ENCODE results near the gene PGAM5. TPM values are rescaled to one million over a fixed set of nuclear protein-coding genes. Genes with fewer than 3 reads are reported as not detected.

The PGAM5 gene
- total and polyA plus RNA-seq, 10 donors, result 8.2 to 28.8 (median 21.6) TPM

DNA sequence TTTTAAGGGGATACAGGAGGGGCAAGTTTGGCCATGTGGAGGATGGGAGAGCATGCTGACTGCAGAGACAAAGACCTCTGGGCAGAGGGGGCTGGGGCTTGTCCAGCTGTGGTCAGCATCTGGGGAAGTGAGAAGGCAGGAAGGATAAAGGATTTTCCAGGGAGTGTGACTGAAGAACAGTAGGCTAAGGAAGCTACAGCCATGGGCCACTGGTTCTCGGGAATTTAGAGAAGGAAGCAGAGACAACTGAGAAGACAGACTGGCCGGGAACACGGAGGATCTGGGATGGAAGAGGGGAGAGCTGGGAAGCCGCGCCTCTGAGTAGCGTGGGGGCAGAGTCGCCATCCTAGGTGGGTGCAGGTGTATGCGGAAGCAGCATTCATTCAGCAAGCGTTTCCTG, 7.0 kb upstream of the PGAM5 start:
- peaks cover 0 to 22% (median 11%) of the 10 kb centered on the region in 8 donors for H3K9me3 ChIP-seq
- TF ChIP-seq POLR2AphosphoS5 (IDR thresholded peaks at IDR 0.05) (no peak), POLR2A (IDR thresholded peaks at IDR 0.05) (no peak)
- TF ChIP-seq, protein P1, sequence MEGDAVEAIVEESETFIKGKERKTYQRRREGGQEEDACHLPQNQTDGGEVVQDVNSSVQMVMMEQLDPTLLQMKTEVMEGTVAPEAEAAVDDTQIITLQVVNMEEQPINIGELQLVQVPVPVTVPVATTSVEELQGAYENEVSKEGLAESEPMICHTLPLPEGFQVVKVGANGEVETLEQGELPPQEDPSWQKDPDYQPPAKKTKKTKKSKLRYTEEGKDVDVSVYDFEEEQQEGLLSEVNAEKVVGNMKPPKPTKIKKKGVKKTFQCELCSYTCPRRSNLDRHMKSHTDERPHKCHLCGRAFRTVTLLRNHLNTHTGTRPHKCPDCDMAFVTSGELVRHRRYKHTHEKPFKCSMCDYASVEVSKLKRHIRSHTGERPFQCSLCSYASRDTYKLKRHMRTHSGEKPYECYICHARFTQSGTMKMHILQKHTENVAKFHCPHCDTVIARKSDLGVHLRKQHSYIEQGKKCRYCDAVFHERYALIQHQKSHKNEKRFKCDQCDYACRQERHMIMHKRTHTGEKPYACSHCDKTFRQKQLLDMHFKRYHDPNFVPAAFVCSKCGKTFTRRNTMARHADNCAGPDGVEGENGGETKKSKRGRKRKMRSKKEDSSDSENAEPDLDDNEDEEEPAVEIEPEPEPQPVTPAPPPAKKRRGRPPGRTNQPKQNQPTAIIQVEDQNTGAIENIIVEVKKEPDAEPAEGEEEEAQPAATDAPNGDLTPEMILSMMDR (IDR thresholded peaks at IDR 0.05 in 8 of 11, conservative IDR thresholded peaks at IDR 0.05 in 3 of 11), result no peak
- no peak overlapping the region for H3K27ac ChIP-seq
- H3K36me3 ChIP-seq, result peaks cover 0 to 67% (median 4%) of the 10 kb centered on the region in 6 donors
- intact Hi-C loops (cut with DNase I; ENCODE audit: low total_unique reads), result no loop called here
- no peak overlapping the region for H3K4me3 ChIP-seq
- whole genome bisulfite sequencing, 5 donors, result 91 to 96% (median 95%) methylated on average over 9 of the region's 9 CpGs
- H3K27me3 ChIP-seq (replicated peaks in 1 of 7), result no peaks in the 10 kb centered on the region
- DNase-seq, result no peak
- H3K4me1 ChIP-seq, result peaks cover 0 to 15% (median 0%) of the 10 kb centered on the region in 6 donors

DNA sequence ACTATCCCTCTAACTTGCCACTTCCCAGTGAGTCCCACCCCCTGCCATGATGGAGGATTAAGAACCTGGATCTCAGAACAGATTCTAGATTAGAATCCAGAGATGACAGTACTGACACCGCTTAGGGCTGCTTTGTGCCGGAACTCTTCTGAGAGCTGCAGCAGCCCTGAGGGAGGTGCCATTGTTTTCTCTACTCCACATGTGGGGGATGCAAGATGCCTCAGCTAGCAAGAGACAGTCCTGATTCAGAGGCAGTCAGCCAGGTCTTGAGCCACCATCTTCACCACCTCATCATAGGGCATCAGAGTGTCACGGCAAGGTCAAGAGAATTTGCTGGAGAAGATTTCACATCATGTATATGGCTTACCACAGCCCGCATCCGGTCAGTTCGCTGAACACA, 3.4 kb upstream of the PGAM5 start:
- Histone ChIP-seq H3K4me1 (peaks cover 14 to 27% (median 20%) of the 10 kb centered on the region in 6 donors), H3K36me3 (peaks cover 0 to 32% (median 3%) of the 10 kb centered on the region in 6 donors), H3K27me3 (replicated peaks in 1 of 7) (no peaks in the 10 kb centered on the region), H3K9me3 (peaks cover 0 to 32% (median 15%) of the 10 kb centered on the region in 8 donors), H3K4me3 (no peak overlapping the region), H3K27ac (no peak overlapping the region)
- intact Hi-C loops (cut with DNase I; ENCODE audit: low total_unique reads), result no loop called here
- 94 to 99% (median 97%) methylated on average over 6 of the region's 6 CpGs for WGBS, 5 donors
- DNase-seq, result no peak
- no peak for TF ChIP-seq POLR2AphosphoS5 (IDR thresholded peaks at IDR 0.05)
- TF ChIP-seq, protein P1 (IDR thresholded peaks at IDR 0.05 in 8 of 11, conservative IDR thresholded peaks at IDR 0.05 in 3 of 11), result no peak
- TF ChIP-seq POLR2A (IDR thresholded peaks at IDR 0.05), result no peak

DNA sequence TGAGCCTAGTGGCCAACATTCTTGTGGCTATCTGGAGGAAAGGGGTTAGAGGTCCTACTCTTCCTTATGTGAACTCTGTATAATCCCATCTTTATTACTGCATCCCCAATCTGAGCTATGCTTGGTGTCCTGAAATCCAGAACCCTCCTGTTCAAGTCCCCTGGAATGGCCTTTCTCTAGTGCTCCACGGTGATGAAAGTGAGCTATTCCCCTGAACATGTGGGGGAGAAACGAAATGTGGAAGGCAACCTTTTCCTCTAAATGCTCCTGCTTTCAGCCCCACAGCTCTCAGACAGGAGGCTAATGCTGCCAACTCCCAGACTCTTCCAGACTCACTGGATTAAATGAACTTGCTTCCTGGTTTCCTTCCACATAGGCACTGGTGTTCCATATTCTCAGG, 2.5 kb upstream of the PGAM5 start:
- no peak for DNase-seq
- Histone ChIP-seq H3K4me1 (peaks cover 14 to 36% (median 29%) of the 10 kb centered on the region in 6 donors), H3K9me3 (peaks cover 0 to 32% (median 15%) of the 10 kb centered on the region in 8 donors), H3K27ac (no peak overlapping the region), H3K36me3 (peaks cover 0 to 23% (median 0%) of the 10 kb centered on the region in 6 donors), H3K27me3 (replicated peaks in 1 of 7) (no peaks in the 10 kb centered on the region), H3K4me3 (no peak overlapping the region)
- intact Hi-C loops (cut with DNase I; ENCODE audit: low total_unique reads), result no loop called here
- WGBS, 5 donors, result 80 to 93% (median 92%) methylated on average over 2 of the region's 2 CpGs
- no peak for TF ChIP-seq POLR2A (IDR thresholded peaks at IDR 0.05)
- no peak for TF ChIP-seq POLR2AphosphoS5 (IDR thresholded peaks at IDR 0.05)
- TF ChIP-seq, protein P1 (IDR thresholded peaks at IDR 0.05 in 8 of 11, conservative IDR thresholded peaks at IDR 0.05 in 3 of 11), result no peak

DNA sequence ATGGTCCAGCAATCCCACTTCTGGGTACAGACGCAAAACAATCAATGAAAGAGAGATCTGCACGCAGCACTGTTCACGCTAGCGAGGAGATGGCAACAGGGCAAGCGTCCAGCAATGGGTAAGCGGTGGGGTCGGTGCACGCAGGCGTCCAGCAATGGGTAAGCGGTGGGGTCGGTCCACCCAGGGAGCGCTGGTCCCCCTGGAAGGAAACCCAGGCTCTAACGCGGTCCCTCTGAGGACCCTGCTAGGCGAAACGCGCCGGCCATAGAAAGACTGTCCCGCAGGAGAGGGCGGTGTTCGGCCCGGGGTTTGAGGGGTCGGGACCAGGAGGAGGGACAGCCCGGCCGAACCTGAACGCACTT, 618 bp upstream of the PGAM5 start:
- Histone ChIP-seq H3K36me3 (peaks cover 0 to 24% (median 6%) of the 10 kb centered on the region in 6 donors), H3K4me3 (peak overlapping the region; percentile 64 to 98 (median 92)), H3K27me3 (replicated peaks in 1 of 7) (no peaks in the 10 kb centered on the region), H3K9me3 (peaks cover 0 to 32% (median 15%) of the 10 kb centered on the region in 8 donors), H3K27ac (peak overlapping the region; percentile 39 to 93 (median 86)), H3K4me1 (peaks cover 14 to 44% (median 31%) of the 10 kb centered on the region in 6 donors)
- intact Hi-C loops (cut with DNase I; ENCODE audit: low total_unique reads), result no loop called here
- 1 to 9% (median 3%) methylated on average over 17 to 26 of the region's 26 CpGs for WGBS, 5 donors
- TF ChIP-seq, protein P1 (IDR thresholded peaks at IDR 0.05 in 8 of 11, conservative IDR thresholded peaks at IDR 0.05 in 3 of 11), result no peak
- peak; percentile 87 for DNase-seq
